Hematopoietic multipotent progenitor cell treated with erythropoietin and hydrocortisone succinate and interleukin-3 and kit ligand, for 4 days (in vitro differentiated cells): ENCODE measurements around the gene TMEM185A.
"Not testable (repeated sequence)": the region's sequence is repeated elsewhere in the genome, so short reads cannot be mapped to it uniquely, and the experiment has no call there.

Experiments
- DNase-seq: peaks from one replicate; pipeline ENCODE4 v3.0.0-alpha.2; 2015

TMEM185A gene

DNA sequence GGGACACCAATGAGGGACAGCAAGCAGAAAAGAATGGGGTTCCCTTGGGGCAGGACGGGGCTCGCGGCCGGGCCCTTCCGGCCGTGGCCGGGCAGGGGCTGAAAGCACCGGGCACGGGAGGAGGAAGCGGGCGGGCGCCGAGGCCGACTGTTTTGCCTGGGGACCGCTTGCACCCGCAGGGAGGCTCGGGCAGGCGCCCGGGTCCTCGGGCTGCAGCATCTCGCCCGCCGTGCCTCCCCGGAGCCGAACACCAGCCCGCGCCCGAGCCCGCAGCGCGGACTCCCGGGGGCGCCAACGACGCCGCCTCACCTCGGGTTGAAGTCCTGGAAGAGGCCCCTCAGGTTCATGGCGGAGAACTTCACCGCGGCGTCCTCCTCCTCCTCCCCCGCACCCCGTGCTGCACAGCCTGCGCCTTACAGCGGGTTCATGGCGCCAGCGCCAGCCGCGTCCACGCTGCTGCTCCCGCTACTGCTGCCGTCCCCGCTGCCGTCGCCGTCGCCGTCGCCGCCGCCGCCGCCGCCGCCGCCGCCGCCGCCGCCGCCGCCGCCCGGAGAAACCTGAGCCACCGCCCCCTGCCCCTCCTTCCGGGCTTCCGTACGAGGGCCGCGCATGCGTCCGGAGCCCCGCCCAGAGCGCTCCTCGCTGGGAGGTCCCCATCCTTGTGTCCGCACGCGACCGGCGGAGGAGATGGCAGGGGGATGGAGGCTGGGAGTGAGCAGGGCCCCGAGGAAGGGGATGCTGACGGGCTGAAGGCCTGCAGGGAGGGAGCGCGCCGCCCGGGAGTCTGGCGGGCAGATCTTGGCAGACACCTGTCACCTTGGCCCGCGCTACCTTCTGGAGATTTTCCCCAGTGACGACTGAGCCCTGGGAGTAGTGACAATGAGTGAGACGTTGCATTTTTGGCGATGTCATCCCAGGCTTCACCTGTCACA is at the start of gene TMEM185A:
TSS of gene TMEM185A (minus strand) at position 559 of the 932 bp plus-strand sequence. CDS start at position 347, 212 bp downstream.
- DNase-seq: peak; percentile 84

DNA sequence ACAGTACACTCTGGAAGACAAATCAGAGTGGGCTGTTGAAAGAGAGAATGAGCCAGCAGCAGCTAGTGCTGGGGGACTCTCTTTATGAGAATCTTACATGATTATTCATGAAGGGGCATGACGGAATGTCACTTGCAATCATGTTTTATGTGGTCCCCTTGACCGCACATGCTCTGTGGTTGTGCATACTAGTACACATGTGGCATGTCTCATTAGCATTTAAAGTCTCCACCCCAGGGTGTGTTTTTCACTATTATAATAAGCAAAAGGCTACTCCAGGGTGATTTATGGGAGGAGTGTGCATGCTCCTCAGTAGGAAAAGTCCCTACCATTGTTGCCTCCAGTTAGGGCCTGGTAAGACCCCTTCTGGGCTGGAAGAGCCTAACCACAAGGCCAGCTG is 49.6 kb upstream of the TMEM185A start:
- DNase-seq: no peak

DNA sequence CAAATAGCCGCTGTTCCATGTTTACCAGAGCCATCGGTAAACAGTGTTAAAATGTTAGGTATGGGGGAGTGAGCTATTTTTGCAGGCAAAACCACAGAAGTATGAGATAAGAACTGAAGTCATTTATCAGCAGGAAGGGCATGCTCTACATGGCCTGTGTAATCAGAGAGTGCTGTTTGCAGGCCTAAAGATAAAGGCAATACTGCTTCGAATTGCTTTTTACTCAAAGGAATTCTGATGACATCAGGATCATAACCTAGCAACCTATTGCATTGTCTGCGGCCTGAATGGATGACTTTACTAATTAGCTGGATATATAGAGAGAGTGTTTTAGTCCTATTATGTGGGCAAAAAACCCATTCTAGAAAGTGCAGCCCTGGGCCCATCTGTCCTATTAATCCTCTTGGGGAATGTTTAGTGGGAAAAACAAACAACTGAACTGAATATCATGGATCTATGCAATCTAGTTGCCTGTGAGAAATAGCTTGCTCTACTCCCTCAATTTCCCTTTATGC is 47.6 kb upstream of the TMEM185A start:
- not testable (repeated sequence) for DNase-seq

DNA sequence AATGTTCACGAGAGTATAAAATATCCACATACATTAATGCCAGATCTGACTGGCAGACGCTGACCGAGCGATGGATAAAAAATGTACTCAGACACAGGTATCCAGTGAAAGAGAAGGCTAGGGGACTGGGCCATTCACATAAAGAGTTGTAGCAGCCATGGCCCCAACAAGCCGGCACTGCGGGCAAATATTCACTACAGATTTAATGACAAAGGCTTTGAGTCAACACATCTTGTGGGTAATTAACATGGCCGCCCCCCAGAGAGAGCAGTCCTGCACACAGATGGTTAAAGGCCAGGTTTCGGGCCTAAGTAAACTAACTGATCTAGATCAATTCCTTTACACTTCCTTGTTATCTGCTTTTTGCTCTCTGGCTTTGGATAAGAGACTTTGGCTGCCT is 44.0 kb upstream of the TMEM185A start:
- DNase-seq: not testable (repeated sequence)

DNA sequence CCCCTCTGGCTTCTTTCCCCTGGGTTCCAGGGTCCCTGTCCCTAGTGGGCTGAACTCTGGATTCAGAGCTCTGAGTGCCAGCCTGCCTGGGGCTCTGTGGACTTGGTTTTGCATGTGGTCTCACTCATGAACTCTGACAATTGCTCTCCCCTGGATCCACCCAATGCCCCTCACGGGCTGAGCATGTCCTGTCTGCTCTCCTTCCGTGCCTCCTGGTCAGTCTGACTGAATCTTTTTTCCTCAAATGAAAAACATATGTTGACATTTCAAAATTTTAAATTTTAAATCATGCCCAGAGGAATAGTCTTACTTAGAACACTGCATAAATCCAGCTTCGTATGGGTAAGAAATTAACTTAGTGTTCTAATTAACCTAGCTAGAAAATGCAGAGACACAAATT is 43.5 kb upstream of the TMEM185A start:
- not testable (repeated sequence) for DNase-seq

DNA sequence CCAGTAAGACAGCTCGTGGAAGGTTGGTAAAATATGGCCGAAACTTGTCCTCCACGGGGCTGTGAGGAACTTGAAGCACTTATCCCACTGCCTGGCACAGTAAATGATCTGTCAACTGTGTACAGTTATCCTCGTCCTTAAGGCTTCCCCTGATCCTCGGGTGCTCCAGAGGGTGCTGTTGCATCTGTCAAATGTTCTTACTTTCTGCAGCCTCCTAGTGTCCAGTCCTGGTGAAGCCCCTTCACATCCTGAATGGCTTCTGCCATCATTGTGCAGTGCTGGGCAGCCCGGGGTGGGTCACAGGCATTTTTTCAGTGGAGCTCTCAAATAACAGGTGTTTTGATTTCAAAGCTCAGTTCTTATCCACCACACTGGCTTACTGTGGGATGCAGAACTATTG is 29.0 kb upstream of the TMEM185A start:
- not testable (repeated sequence) for DNase-seq

DNA sequence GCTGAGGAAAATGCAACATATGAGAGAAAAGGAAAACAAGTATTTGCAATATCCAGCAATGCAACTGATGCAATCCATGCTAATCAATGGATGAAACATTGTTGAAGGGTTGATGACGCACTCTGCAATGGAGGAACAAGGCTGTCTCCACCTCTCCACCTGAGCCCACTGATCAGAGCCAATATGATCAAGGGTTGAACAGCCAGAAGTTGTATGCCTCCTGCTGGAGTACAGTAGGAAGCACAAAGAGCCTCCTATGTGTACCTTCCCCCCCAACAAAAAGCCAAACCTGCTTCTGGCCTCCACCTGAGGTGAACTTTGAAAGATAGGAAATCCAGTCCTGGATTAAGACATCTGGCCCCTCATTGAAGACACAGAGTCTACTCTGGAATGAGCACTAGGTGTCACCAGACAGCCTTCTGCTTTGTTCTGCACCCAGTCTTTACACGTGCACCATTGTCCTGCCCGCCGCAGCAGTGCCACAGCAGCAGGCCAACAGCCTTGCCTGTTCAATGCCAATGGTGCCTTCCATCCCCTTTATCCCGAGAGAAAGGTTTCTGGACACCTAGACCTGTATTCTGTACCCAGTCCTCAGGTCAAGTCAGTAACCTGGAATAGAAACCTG is 24.8 kb upstream of the TMEM185A start:
- not testable (repeated sequence) for DNase-seq

DNA sequence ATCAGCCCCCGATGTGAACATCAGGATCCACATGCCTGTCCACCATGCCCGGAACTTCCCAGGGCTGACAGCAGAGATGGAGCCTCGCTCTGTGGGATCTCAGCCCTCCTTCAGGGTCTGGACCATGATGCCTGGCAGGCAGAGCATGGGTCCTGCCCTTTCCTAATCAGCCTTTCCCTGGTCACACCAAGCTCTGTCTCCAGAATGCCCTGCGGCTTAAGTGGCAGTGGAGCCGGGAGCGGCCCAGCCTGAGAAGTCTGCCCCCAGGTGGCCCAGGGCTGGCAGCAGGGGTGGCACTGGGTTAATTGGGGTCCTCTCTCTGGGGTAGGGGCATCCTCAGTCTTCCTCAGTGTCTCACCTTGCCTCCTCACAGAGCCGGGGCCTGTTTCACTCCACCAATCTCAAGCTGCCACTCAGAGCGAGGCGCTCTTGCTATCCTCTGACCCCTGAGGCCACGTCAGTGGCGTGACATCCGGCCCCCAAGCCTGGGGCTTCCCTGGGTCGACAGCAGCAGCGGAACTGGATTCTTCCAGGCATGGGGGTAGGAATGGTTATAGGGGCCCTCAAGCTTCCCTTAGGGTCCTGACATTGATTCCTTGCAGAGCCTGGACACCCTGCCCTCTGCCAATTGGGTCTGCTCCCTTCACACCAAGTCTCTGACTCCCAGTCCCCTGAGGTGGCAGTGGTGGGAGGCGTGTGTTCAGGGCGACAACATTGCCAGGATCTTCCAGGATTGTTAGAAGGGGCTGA is 20.8 kb upstream of the TMEM185A start:
- no peak for DNase-seq

DNA sequence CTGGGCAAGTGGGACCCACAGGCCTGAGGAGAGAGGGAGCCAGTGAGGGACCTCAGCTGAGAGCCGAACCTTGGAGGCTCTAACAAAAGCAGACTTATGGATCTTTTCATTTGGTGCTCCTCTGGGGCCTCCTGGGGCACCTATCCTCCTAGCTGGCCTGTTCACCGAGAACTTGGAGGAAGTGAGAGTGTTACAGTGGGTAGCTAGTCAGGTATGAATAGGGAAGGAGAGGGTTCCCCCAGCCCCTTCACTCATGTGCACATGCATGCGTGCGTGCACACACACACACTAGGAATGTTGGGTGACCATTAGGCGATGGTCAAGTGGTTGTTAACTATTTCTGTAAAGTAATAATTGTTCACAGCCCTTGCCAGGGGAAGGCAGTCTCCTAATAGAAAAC is 18.6 kb upstream of the TMEM185A start:
- DNase-seq: no peak

DNA sequence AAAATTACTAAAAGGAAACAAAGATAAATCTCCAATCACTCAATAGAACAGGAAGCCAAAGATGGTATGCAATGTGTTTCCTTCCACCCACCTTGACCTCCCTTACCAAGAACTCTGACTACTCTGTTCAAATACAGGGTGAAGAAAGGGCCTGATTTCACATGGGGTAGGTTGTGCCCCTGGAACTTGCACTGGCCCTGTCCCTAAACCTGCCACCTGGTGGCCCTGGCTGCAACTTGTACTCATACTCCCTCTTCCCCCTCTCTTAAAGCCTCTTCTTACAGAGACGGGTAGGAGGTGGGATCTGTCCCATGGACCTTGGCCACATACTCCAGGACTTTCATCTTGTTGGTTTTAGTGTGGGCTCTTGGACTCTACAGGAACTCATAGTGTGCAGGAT is 17.3 kb upstream of the TMEM185A start:
- no peak for DNase-seq

DNA sequence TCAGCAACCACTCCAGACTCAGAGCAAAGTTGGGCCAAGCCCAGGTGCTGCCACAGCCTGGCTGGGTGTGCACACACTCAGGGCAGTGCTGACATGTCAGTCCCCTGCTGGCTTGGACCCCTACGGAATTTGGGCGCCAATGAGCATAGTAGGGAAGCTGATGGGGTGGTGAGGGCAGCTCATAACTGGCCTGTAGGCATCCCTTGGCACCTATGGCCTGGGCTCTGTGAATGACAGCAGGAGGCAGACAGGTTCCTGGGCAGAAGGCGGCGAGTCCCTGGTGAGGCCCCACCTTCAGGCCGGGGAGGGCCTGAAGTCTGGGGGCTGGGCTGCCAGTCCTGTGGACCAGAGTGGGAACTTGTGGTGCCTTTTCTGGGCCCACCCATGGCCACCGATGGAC is 15.9 kb upstream of the TMEM185A start:
- no peak for DNase-seq

DNA sequence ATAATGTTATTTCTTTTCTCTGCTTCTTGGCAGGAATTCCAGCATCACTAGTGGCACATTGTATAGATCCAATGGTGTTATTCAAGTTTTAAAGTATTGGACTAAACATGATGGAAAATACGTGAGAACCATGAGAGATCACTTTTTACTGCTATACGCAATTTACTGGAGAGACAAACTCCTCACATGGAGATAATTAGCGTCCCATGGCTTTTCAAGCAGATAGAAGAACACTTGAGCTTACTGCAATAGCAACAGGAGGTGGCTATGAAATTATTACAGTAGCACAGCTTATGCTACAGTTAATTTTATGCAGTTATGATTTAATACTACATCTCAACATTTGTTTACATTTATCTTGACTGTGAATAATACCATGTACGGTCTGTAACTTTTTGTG is 11.9 kb upstream of the TMEM185A start:
- DNase-seq: no peak

DNA sequence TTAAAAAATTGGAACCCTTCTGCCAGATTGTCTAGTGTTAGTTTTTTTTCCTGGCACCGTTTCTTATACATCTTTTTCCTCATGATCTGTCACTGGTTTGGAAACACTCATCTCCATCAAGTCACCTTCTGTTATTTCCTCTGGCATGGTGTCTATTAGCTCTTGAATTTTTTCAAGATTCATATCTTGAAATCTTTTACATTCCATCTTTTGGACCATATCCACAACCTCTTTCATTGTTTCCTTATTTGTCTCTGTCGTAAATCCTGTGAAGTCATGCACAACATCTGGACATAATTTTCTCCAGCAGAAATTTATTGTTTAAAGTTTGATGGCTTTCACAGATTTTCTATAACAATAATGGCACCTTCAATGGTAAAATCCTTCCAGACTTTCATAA is 10.2 kb upstream of the TMEM185A start:
- no peak for DNase-seq

DNA sequence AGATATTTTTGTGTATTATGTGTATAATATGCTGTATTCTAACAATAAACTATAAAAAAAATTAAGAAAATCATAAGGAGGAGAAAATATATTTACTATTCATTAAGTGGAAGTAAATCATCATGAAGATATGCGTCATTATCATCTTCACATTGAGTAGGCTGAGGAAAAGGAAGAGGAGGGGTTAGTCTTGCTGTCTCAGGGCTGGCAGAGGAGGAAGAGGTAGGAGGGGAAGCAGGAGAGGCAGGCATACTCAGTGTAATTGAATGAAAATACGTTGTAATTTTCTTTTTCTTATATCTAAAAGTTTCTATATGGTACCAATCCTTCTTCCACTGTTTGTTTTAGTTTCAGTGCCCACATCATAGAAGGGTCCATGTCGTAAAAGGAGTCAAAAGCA is 9.8 kb upstream of the TMEM185A start:
- DNase-seq: no peak

DNA sequence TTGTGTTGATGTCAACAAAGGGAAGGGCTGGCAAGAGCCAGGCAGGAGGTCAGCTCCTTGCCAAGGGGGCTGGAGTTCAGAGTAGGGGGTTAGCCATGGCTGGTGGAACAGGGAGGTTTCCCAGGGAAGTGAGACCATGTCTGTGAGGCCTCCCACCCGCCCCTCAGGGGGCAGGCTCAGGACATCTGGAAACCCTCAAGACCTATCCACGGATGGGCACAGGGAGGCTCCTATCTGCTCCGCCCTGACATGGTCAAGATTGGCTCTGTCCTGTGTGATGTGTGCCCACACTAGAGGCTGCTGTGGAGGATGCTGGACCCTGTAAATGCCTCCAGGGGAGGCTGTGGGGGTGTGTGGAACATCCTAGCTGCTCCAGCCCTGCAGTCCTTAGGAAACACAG is 8.0 kb upstream of the TMEM185A start:
- no peak for DNase-seq

DNA sequence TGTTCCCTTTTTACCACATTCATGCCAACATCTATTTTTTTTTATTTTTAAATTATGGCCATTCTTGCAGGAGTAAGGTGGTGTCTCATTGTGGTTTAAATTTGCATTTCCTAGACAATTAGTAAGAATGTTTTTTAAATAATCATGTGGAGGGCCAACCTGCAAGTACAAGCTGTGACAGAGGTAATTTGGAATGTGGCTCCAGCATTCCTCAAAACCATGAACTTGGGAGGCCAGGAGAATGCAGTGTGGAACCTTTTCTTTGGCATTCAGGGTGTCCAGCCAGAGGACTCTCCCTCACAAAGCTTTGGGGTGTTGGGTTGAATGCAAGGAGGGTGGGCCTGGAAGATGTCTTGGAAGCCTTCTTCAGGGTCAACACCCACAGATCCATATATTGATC is 7.3 kb upstream of the TMEM185A start:
- no peak for DNase-seq

DNA sequence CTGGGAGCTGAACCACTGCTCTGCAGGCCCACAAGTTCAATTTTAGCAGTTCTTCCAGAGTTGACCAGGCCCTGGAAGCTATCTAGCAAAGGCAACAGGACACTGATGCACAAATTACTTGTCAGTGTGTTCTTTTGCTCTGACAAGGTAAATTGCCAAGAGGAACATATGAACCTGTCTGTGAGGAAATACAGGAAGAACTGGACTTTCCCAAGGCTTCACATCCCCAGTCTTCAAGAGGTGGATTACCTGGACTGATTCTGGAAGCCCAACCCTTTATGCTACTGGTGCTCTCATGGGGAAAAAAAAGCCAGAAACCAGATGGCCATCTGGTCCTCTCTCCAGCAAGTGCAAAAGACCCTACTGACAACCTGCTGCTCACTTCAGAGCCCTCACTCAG is 1.9 kb upstream of the TMEM185A start:
- DNase-seq: no peak

DNA sequence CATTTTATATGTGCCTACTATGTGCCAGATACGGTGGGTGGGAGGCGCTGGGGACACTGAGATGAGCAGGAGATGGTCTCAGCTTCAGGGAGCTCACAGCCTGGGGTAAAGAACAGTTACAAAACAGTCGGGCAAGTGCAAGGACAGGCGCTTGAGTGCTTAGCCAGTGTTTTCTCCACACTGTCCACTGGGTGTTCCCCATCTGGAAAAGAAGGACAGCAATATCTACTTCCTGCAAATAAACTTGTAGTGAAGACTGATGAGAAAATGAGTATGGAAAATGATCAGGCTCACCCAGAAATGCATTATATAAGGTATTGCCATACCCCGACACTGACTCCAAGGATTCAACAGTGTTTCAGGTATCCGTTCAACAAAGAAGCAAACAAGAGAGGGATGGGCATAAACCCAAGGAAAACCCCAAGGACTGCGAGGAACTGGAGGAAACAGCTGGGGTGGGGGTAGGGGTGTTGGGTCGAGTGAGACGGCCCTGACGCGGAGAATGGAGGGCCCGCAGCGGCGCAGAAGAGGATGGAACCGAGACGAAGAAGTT is 835 bp downstream of the TMEM185A start:
- peak; percentile 40 for DNase-seq

DNA sequence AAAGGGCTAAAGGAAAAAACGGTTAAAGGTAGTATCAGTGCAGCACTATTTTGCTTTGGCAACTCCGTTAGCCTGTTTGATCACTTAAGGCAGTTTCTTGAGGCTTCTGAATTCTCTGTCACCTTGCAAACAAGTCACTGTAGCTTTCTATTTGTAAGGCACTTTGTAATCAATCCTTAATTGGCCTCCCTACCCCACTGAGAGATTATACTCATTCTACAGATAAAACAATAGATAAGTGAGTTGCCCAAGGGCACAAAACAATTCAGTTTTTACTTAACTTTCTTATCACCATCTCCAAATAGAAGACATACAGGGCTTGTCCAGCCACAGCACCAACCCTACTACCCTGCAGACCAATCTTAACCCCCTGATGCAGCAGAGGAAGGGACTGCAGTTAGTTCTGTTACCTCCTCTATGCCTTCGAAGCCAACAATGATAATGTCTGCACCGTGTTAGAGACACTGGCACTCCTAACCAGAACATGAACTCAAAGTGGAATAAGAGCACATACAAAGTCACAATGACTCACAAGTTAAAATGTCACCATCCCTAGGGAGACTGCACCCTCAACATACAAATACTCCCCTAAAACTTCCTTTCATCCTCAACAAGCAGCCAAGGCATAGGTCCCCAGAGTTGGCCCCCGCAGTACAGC is 1.7 kb downstream of the TMEM185A start:
- peak; percentile 6 for DNase-seq

DNA sequence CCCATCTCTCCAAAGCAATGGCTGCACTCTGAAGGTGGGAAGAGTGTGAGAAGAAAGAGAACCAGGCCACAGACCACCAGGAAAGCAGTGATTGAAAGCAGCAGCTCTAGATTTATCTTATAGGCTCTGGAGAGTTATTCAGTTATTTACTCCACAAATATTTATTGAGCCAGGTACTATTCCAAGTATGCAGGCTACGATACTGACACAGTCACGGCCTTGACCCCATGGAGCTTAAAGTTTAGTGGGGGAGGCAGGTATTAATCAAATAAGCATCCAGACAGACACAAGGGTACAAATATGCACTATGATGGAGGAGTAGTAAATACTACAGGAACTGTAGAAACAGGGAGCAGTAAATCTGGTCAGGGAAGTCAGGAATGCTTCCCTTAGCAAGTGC is 2.8 kb downstream of the TMEM185A start:
- DNase-seq: no peak

DNA sequence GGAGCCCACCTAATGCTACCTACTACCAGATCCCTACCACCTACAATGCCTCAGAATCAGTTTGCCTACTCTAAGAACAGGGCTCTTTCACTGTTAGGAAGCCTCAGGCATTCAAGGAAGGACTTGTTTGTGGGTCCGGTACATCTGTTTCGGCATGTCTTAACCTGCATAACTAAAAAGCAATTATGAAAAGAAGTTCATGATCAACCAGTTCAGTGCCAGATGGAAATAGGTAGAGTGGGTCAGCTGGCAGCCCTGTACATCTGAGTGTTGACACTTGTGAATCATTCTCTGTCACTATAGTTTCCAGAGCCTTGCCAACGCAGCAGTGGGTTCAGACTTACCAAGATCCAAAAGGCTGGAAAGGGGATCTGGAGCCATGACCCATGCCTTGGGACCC is 3.3 kb downstream of the TMEM185A start:
- DNase-seq: no peak

DNA sequence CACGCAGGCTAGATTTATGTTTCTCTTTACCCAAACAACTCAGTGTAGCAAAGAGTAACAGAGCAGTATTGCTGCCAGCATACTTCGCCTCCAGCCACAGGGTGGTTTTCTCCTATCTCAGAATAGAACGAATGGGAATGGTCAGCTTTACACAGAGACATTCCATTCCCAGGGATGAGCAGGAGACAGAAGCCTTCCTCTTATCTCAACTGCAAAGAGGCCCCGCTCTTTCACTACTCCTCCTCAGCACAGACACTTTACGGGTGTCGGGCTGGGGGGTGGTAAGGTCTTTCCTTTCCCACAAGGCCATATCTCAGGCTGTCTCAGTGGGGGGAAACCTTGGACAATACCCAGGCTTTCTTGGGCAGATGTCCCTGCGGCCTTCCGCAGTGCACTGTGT is 4.8 kb downstream of the TMEM185A start:
- DNase-seq: not testable (repeated sequence)
